Sigmoid colon (tissue), 4 donors: ENCODE data around the gene PDZRN4.

Source experiments
- CTCF ChIP-seq, 4 experiments: fragments of 450-650 bp in 3 of 4; fragments of 200-600 bp in 1 of 4; IDR thresholded peaks; one replicate each; pipeline ENCODE4 v1.5.1; 2016 to 2019; ENCODE audit warnings: antibody characterized with exemption in 4 of 4, mild to moderate bottlenecking in 3 of 4, moderate library complexity in 2 of 4
- POLR2A ChIP-seq, 2 donors: fragments of 450-650 bp; IDR thresholded peaks; one replicate each; pipeline ENCODE4 v1.6.1; 2016; ENCODE audit warnings: antibody characterized with exemption in 2 of 2, mild to moderate bottlenecking in 2 of 2, moderate library complexity in 2 of 2
- POLR2AphosphoS5 ChIP-seq, 4 donors: sonication (generic); formaldehyde crosslinking; IDR thresholded peaks; one replicate each; pipeline ENCODE4 v1.6.1; 2017; ENCODE audit warnings: antibody characterized with exemption in 4 of 4

GRCh38 chr12:41212625-41213024 lies 24.5 kb downstream of the PDZRN4 start:
- no peak for TF ChIP-seq POLR2AphosphoS5 (IDR thresholded peaks at IDR 0.05)
- no peak for TF ChIP-seq CTCF (IDR thresholded peaks at IDR 0.05)
- TF ChIP-seq POLR2A (IDR thresholded peaks at IDR 0.05): no peak
